ENCODE results near the gene MAML3. TPM values are rescaled to one million over a fixed set of nuclear protein-coding genes. Genes with fewer than 3 reads are reported as not detected.

The MAML3 gene
- total and polyA plus RNA-seq, 2 of the 13 experiments (the other 11 are each of a cell fraction or from before 2014, with no cell fraction given): 0.05 to 0.13 TPM

- no peak for TF ChIP-seq AHDC1 (CRISPR knock-in tag; IDR thresholded peaks at IDR 0.05; ENCODE audit: borderline replicate concordance)
Measured at GRCh38 chr4:139736274-139736660, 417.7 kb downstream of the MAML3 start (continued).

- H2AFZ ChIP-seq (ENCODE audit: low read length): no peak overlapping the region
- H3K36me3 ChIP-seq (replicated peaks in 1 of 2; ENCODE audit: control insufficient read depth in 1 of 2, insufficient read depth in 2 of 2, low read length in 2 of 2): peaks cover 0 to 8% of the 10 kb centered on the region in 2 experiments; a peak in 2 of 5 replicates
- ATAC-seq (no peak), FAIRE-seq (no peak), DNase-seq (ENCODE audit: low spot score) (no peak)
- WGBS (ENCODE audit: low lambda C conversion rate): 96% methylated on average over 53 of the region's 59 CpGs
- H3K27ac ChIP-seq (ENCODE audit: extremely low read length, insufficient read depth, low read length): no peak overlapping the region
- intact Hi-C loops (cut with micrococcal nuclease; ENCODE audit: unreplicated experiment) (loop anchor here (1.0 kb wide), 1 partner anchor 26 kb away; no protein-coding TSS in a partner anchor), in situ Hi-C loops (cut with HindIII; ENCODE audit: extremely low pct_ligation_motif_present, low pct_unique_long_range_greater_than_20kb) (no loop called here)
- H3K4me3 ChIP-seq (replicated peaks in 1 of 3; ENCODE audit: insufficient read depth in 1 of 3, low read depth in 2 of 3, low read length in 3 of 3): no peak overlapping the region
- BruUV-seq (replicated peaks): no TSS peak
- TF ChIP-seq TRIM22 (IDR thresholded peaks at IDR 0.05): no peak
- TF ChIP-seq DNMT3B (CRISPR knock-in tag; conservative IDR thresholded peaks at IDR 0.05): no peak
- peak; percentile 58 for TF ChIP-seq AGO2 (optimal IDR thresholded peaks at IDR 0.05; ENCODE audit: low read depth, low read length)
- no peaks in the 10 kb centered on the region for H4K20me1 ChIP-seq (ENCODE audit: insufficient read depth, low read length)
- no peaks in the 10 kb centered on the region for H3K9me3 ChIP-seq (ENCODE audit: low read length)
- H3K9ac ChIP-seq (ENCODE audit: insufficient read depth, low read depth, low read length): no peak overlapping the region
- H3K4me2 ChIP-seq (ENCODE audit: low read depth, low read length): no peak overlapping the region
- no peaks in the 10 kb centered on the region for H3K27me3 ChIP-seq (ENCODE audit: control insufficient read depth in 1 of 2, insufficient read depth in 2 of 2, low read length in 2 of 2)
- ChIA-PET CTCF (ENCODE audit: low intra/inter-chr PET ratio, low total read pairs) (no interaction called here), POLR2A (no interaction called here)
- H3K4me1 ChIP-seq (ENCODE audit: insufficient read depth, low read length): peaks cover 38% of the 10 kb centered on the region
- no peaks in the 10 kb centered on the region for H3K79me2 ChIP-seq (ENCODE audit: insufficient read depth, low read length)
Measured at GRCh38 chr4:139735381-139736273, 418.4 kb downstream of the MAML3 start.

All from HepG2 (cell line).